Dermis blood vessel endothelial cell (primary cell): ENCODE measurements around the gene MBTPS2. TPM values are rescaled to one million over a fixed set of nuclear protein-coding genes. Genes with fewer than 3 reads are reported as not detected.
"Not testable (repeated sequence)": the region's sequence is repeated elsewhere in the genome, so short reads cannot be mapped to it uniquely, and the experiment has no call there.

ENCODE experiments used
- DNase-seq: peaks from one replicate; pipeline ENCODE4 v3.0.0; 2010
- total RNA-seq: library from RNA; depleted of rRNA; stranded (reverse); fragments of >200 nt; gene quantifications from 2 replicates; pipeline ENCODE4 v1.2.3, GENCODE V29; 2014

The MBTPS2 gene
- total RNA-seq, 1 donor from 2014 or later = 5.1 TPM

DNA sequence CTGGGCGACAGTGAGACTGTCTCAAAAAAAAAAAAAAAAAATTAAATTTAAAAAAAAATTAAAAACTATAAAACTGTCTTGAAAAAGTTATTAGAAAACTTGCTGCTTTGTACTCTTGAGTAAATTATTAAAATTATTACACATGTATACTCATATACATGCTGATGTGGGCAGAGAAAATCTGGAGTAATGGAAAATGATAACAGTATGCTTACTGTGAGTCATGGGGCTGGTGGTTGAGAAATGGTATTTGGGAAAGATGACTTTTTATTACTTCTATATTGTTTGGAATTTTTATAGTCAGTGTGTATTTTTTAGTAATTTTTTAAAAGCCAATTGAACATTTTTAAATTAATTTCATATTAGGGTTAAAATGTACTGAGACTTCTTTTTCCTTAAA is 23.8 kb downstream of the MBTPS2 start:
- no peak for DNase-seq

- DNase-seq = no peak
Observed at GRCh38 chrX:21865436-21865835, 26.0 kb downstream of the MBTPS2 start.

- no peak for DNase-seq
Observed at GRCh38 chrX:21870494-21870893, 31.1 kb downstream of the MBTPS2 start.

GRCh38 chrX:21873063-21873775 is 33.8 kb downstream of the MBTPS2 start:
- DNase-seq = no peak

- DNase-seq = not testable (repeated sequence)
Observed at GRCh38 chrX:21874182-21874581, 34.8 kb downstream of the MBTPS2 start.

DNA sequence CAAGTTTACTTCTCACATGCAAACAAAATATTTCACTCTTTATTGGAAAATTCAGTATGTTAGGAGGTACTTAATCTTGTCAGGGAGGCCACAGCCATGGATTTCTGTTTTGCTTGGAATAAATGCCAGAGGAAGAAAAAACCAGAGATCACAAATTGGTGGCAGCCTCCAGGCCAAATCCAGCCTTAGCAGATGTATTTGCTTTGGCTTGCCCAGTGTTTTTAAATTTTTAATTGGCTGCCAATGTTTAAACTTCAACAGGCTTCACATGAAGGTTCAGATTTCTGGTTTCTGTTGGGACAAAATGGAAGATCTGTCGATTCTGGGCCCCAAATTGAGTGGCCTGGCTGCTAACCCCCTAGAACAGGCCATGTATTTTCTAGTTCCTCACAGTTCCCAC is 35.6 kb downstream of the MBTPS2 start:
- DNase-seq = no peak

DNA sequence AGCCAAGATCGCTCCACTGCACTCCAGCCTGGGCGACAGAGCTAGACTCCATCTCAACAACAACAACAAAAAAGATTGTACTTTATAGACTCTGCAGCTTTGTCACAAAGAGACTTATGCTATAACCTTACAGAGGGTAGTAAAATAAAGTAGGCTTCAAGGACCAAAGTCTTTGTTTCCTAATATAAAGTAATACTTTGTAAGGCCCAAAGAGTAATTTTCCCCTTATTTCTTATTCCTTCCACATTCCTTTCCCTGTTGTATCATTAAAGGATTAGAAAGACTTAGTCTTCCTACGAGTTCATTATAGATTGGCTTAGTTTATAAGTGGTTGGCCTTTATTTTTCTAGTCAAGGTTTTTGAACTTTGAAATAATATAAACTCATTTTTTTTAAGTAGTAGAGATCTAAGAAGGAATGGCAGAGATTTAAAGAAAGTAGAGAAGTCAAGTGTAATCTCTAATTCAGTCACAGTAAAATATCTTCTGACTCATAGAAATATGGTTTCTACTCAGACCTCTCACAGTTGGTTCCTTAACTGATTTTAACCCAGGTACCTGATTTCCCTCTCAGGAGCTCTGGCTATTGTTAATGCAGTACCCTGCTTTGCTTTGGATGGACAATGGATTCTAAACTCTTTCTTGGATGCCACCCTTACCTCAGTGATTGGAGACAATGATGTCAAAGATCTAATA is 42.6 kb downstream of the MBTPS2 start:
- DNase-seq = no peak

DNA sequence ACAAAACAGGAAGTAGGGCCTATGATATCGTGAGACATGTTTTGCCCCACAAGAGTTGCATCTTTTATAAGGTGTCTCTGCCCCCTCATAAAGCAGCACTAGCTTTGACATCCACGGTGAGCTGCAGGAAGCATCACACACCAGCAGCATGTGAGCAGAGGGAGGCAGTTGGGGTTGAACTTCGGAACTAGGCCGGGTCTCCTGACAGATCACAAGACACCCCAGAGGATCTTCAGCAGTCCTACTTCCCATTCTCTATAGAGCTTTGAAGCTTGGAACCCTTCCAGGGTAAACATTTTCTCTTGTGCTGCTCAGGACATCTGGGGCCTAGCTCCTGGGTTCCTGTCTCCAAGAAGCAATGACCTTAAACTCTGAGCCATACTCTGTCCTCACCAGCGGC is 43.8 kb downstream of the MBTPS2 start:
- DNase-seq = peak; percentile 17

DNA sequence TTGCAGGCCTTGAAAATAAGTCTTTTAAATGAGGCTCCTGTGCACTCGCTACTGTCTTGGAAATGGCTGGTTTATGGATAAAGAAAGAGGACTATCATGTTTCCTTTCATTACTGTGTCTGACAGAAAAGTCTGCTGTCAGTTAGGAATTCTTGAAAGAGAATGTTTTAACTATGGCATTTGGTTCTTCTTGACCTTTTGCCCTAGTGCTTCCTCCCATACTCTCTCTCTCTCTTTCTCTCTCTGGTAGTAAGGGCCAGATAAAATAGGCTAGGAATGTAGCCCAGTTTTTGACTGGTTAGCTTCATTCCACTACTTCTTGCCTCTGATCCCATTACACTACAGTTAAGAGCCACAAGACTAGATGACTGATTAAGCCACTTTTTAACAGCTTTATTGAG is 46.2 kb downstream of the MBTPS2 start:
- peak; percentile 7 for DNase-seq

DNA sequence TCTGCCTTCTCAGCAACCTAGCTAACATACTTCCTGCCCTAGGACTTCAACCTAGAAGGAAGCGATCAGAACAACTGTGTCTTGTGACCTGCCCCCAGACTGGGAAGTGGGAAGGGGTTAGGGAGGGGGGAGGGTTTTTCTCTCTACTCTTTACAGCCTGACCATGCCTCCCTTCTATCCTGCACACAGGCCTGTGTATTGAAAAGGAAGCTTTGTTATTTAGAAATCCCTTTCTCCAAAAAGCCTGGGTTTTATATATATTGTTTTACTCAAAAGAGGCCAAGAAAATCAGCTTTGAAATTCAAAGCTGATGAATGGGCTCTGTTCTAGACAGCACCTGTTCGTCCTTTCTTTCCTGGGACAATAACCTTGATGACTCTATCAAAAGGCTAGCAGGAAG is 65.9 kb downstream of the MBTPS2 start:
- no peak for DNase-seq

- no peak for DNase-seq
Observed at GRCh38 chrX:21905953-21906352, 66.5 kb downstream of the MBTPS2 start.

- no peak for DNase-seq
Observed at GRCh38 chrX:21907260-21907659, 67.8 kb downstream of the MBTPS2 start.

GRCh38 chrX:21911481-21911880 is 72.1 kb downstream of the MBTPS2 start:
- no peak for DNase-seq

- no peak for DNase-seq
Observed at GRCh38 chrX:21912220-21912619, 72.8 kb downstream of the MBTPS2 start.

DNA sequence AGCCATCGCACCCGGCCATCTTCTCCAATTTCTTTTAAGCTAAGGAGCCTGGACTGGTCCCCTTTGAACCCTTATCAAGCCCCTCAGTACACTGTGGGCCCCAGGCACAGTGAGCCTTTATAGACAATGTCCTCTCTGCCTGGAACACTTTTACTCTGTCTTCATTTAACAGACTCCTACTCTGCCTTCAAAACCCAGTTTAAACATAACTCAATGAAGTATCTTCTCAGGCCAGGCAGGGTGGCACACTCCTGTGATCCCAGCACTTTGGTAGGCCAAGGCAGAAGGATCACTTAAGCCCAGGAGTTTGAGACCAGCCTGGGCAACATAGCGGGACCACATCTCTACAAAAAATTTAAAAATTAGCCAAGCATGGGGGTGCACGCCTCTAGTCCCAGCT is 73.6 kb downstream of the MBTPS2 start:
- DNase-seq = no peak

DNA sequence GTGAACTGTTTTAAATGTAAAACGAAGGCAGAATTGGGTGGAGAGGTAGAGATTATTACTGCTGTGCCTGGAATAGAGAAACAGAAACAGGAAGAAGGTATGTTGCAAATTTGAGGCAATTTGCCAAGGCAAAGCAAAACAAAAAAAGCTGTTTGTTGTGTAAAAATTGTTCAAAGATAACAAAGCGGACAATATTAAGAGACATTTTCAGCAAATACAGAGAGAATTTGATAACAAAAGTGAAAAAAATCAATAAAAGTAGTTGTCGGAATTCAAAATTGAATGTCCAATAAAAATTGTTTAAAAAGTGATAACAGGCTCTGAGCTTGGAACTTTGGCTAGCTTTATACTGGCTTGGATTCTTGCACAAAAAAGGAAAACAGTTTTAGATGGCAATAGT is 86.7 kb downstream of the MBTPS2 start:
- DNase-seq = peak; percentile 17

GRCh38 chrX:21926527-21927278 is 87.3 kb downstream of the MBTPS2 start:
- DNase-seq = peak; percentile 94

DNA sequence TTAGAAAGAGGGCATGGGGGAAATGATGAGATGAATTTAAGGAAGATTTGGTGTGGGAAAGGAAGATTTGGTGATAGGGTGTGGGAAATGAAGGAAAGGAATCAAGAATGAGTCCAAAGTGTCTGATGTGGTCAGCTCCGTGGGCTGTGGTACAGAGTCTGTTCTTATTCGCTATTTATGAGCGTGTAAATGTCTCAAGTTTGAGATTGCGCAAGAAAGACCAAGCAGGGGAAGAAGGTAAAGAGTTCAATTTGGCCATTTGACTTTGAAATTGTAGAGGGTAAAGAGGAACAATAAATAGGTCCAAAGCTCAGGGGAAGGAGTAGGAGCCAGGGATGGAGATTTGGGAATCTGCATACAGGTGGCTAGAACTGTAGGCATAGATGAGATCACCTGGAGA is 89.8 kb downstream of the MBTPS2 start:
- DNase-seq = no peak

DNA sequence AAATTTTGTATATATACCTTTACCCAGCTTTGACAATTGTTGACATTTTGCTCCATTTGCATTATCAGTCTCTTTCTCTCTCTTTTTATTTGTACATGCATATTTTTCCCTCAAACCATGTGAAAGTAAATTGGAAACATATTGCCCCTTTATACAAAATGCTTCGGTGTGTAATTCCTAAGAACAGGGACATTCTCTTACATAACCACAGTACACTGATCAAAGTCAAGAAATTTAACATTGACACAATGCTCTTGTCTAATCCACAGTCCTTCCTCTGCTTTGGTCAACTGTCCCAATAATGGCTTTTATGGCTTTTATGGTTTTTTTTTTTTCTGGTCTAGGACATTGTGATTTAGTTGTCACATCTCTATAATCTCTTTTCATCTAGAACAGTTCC is 91.6 kb downstream of the MBTPS2 start:
- no peak for DNase-seq

DNA sequence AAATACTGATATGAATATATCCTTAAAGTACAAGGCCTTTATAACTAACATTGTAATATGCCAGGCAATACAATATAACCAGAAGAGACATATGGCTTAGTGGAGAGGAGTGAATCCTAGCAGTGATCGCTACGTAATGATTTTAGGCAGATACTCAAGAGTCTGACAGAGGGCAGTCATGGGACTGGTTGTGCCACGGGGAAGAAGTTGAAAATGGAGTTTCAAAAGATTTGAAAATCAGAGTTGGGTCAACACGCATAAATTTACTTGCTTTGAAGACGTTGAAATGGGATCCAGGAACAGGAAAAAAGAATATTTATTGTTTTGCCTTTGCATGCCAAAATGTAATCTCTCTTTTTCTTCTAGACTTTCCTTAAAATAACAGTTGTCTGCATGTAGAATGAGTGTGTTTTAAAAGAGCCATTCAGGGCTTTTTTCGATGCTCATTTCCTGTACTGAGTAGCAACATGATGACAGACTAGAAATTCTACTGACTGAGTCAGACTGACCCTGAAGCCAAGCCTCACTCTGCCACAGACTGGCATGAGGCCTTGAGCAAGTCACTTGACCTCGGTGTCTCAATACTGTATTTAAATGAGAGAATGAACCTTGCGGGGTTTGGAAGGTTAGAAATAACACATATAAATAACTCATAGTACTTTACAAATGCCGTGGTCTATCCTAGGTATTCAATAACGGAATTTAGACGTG is 93.0 kb downstream of the MBTPS2 start:
- peak; percentile 83 for DNase-seq

GRCh38 chrX:21933077-21933476 is 93.7 kb downstream of the MBTPS2 start:
- DNase-seq = no peak

DNA sequence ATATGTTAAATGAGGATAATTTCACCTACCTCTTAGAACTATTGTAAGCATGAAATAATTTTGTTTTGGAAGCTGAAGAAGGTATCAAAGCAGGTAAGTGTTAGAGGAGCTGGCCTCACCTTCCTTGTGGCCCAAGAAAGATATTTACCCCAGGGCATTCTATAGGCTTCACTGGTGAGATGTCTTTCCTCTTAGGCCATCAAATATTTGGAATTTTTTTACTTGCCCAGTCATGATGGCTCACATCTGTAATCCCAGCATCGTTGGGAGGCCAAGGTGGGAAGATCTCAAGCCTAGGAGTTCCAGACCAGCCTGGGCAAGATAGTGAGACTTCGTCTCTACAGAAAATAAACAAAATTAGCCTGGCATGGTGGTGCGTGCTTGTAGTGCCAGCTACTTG is 95.0 kb downstream of the MBTPS2 start:
- no peak for DNase-seq
